HUES6 (cell line): ENCODE measurements around the gene ZNRF3.

Experiments used
- H3K27ac ChIP-seq: 2 replicates; pipeline ENCODE4 v1.7.0; 2013; ENCODE audit warnings: low read depth, mild to moderate bottlenecking, low read length, inconsistent platforms
- H3K27me3 ChIP-seq: 2 replicates; pipeline ENCODE4 v1.6.1; 2013; ENCODE audit warnings: low read length; ENCODE audit not compliant: control insufficient read depth, insufficient read depth
- H3K36me3 ChIP-seq: 2 replicates; pipeline ENCODE4 v1.6.1; 2013; ENCODE audit warnings: low read length; ENCODE audit not compliant: control insufficient read depth, insufficient read depth
- H3K4me1 ChIP-seq: 2 replicates; pipeline ENCODE4 v1.6.1; 2013; ENCODE audit warnings: low read length; ENCODE audit not compliant: control insufficient read depth, insufficient read depth
- H3K4me3 ChIP-seq: 2 replicates; pipeline ENCODE4 v1.5.1; 2013; ENCODE audit warnings: low read depth, low read length
- H3K9ac ChIP-seq: one replicate; pipeline ENCODE4 v1.6.1; 2013; ENCODE audit warnings: mild to moderate bottlenecking, low read length
- H3K9me3 ChIP-seq: 2 replicates; pipeline ENCODE4 v1.6.1; 2013; ENCODE audit warnings: low read depth, low read length; ENCODE audit not compliant: control insufficient read depth, insufficient read depth

ZNRF3 gene

DNA sequence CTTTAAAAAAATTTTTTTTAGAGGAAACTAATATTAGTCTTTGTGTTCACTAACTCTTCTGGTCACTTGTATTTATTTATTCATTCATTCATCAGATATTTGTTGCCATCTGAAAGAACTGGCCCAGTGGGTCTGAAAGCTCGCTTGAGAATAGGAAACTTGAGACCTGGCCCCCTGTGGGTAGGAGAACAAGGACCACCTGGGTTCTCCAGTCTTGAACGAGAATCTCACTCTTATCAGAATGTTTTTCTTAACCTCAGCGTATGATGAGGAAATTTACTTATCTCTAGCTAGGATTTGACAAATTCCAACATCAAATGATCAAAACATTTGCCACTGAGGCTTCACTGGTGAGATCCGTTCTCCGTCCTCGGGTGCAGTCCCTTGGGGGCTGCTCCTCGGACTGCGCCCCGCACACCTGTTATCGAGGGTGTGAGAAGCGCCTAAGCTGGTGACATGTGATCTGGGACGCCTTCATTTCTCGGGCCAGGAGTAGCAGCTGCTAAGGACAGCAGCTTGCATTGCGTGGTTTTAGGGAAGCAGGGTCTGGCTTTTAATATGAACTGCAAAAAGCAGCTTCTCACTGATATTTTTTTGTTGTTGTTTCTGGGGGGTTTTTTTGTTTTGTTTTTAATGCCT is 171.9 kb downstream of the ZNRF3 start:
- peaks cover 10% of the 10 kb centered on the region for H3K36me3 ChIP-seq
- no peaks in the 10 kb centered on the region for H3K27me3 ChIP-seq
- 0 out of 2 replicates have a peak overlapping the region, but pooled peaks have one; percentile 6 for H3K27ac ChIP-seq
- H3K9ac ChIP-seq: no peak overlapping the region
- peaks cover 26% of the 10 kb centered on the region for H3K4me1 ChIP-seq
- no peaks in the 10 kb centered on the region for H3K9me3 ChIP-seq
- no peak overlapping the region for H3K4me3 ChIP-seq

DNA sequence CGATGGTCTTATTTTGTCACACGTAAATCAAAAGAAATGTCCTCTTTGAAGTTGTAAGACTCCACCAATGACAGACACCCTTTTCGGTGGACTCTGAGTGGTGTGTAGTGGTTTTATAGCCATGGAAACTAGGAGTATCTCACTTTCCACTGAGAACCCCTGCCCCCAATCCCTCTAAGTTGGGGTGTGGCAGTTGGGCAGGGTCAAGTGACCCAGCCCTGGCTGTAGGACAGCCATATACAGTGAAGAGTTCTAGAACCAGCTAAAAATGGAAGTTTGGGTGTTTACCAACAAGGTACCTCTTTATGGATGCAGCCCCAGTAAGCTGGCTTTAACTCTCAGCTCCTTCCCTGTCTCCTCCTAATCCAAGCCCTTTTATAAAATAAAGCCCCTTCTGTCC is 173.1 kb downstream of the ZNRF3 start:
- H3K27ac ChIP-seq: no peak overlapping the region
- peaks cover 26% of the 10 kb centered on the region for H3K4me1 ChIP-seq
- no peaks in the 10 kb centered on the region for H3K27me3 ChIP-seq
- H3K4me3 ChIP-seq: no peak overlapping the region
- no peaks in the 10 kb centered on the region for H3K9me3 ChIP-seq
- H3K9ac ChIP-seq: no peak overlapping the region
- H3K36me3 ChIP-seq: no peaks in the 10 kb centered on the region

DNA sequence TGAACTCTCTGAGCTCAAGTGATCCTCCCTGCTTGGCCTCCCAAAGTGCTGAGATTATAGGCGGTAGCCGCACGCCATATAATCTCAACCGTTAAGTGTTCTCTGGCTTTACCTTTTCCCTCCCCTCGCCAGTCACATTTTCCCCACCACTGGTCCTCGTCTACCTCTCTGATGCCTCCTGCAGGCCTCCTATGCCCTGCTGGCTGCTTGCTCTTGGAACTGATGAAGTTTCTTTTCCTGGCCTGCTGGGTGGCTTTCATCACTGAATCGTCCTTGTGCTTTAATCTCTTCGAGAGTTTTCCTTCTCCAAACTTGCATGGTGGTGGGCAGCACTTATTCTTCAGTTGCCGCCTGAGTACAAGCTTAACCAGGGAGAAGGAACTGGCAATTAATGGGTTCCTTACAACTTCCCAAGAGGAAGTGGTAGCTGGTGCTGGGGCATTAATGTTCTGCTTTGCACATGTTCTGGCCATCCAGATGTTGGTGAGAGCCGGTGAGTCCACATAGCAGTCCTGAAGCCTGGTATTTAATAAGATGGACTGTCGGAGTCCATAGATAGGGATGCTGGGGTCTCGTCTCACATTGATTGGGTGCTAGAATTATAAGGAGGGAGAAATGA is 177.0 kb downstream of the ZNRF3 start:
- no peak overlapping the region for H3K4me3 ChIP-seq
- no peak overlapping the region for H3K9ac ChIP-seq

DNA sequence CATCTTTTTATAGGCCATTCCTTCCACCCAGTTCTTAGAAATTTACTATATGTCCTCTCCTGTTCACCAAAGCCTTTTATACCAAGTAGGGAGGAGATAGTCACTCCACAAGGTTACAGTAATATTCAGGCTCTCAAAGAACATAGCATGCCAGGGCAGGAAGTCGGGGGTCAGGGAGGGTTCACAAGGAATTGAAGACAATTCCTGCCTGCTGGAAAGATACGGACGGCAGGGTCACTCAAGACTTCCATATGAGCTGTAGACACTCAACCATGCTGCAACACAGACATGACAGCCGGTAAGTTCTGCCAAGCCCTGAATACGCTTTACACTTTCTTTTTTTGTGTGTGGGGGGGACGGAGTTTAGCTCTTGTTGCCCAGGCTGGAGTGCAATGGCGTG is 177.6 kb downstream of the ZNRF3 start:
- Histone ChIP-seq H3K9ac (no peak overlapping the region), H3K9me3 (no peaks in the 10 kb centered on the region), H3K4me3 (no peak overlapping the region), H3K27me3 (no peaks in the 10 kb centered on the region), H3K4me1 (peaks cover 12% of the 10 kb centered on the region), H3K36me3 (no peaks in the 10 kb centered on the region), H3K27ac (no peak overlapping the region)

More for the DNA sequence above, 177.0 kb downstream of the ZNRF3 start:
- Histone ChIP-seq H3K4me1 (peaks cover 17% of the 10 kb centered on the region), H3K27me3 (no peaks in the 10 kb centered on the region), H3K9me3 (no peaks in the 10 kb centered on the region), H3K36me3 (no peaks in the 10 kb centered on the region), H3K27ac (no peak overlapping the region)

DNA sequence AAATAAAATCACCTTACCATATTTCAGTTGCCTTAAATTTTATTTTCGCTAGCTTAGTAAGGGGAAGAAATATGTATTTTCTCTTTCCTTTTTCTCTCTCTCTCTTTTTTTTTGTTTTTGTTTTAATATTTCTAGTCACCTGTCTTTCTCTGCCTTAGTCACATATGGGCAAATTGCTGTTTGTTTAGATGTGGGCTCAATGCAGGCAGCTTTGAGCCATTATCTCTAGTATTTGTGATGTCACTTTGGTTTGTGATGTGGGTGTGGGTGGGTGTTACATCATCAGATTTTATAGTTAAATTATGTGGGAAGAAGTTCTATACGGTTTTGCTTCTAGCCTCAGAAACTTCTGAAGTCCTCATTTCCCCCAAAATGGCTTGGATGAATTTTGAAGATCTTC is 178.4 kb downstream of the ZNRF3 start, which contains the start of gene C22orf31:
Gene C22orf31, minus strand, starts transcription at position 59 of the 400 bp plus-strand sequence. Its CDS starts 39 bp downstream, at position 20.
- Histone ChIP-seq H3K4me3 (no peak within 1 kb of the TSS), H3K36me3 (no peaks in the 10 kb centered on the region), H3K27ac (no peak within 1 kb of the TSS), H3K9me3 (no peaks in the 10 kb centered on the region), H3K9ac (no peak within 1 kb of the TSS), H3K4me1 (peaks cover 9% of the 10 kb centered on the region), H3K27me3 (no peaks in the 10 kb centered on the region)

DNA sequence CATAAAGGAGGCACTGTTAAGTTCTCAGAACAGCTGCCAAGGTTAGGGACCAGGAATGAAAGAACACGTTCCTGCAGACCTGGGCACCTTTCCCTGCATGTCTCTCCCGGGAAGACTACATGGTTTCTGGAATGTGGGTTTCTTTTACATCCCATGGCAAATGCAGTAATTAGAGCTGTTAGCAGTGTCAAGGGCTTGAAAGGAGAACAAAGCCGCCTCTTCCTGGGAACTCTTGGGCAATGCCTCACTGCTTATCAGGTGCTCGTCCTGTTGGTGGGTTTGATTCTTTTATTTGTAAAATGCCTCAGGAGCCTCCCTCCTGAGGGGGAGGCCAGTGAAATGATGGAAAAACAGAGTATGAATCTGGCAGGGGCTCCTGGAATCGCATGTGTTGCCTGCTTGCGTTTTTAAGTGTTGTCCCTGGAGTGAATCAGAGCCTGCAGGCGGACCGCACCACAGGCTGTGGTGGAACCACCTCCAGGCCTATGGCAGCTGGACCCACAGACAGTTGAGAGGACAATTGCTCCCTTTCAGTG is 179.0 kb downstream of the ZNRF3 start:
- H3K4me1 ChIP-seq: peaks cover 9% of the 10 kb centered on the region
- H3K27ac ChIP-seq: no peak overlapping the region
- H3K9ac ChIP-seq: no peak overlapping the region
- no peaks in the 10 kb centered on the region for H3K27me3 ChIP-seq
- H3K4me3 ChIP-seq: no peak overlapping the region
- no peaks in the 10 kb centered on the region for H3K9me3 ChIP-seq
- no peaks in the 10 kb centered on the region for H3K36me3 ChIP-seq

DNA sequence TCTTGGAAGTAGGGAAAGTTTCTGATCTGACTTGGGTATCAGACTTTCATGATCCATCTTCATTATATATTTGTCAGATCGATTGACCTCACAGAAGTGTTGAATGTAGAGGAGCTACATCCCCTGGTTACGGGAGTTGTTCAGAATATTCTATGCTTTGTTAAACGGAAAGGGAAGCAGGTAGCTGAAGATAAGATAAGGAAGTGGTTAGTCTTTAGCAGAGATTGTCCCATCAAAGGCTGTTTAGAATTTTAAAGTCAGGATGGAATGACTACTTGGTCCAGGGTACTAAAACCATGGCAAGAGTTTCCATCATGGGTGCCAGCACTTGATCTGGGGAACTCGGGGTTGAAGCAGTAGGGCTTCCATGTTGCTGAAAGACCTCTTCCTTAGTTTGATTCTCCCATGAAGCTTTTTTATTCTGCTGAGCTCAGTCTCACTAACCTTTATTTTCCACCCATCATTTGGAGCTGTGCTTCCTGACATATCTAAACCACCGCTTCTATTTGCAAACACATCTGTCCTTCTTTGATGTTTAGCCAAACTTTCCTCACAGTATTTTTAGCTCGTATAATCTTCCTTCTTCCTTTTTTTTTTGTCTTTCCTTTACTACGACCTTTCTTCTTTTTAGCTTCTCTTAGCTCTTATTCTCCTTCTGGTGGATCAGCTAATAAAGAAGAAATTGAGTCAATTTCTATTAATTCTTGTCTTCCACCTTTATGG is 182.3 kb downstream of the ZNRF3 start:
- H3K9ac ChIP-seq: no peak overlapping the region

DNA sequence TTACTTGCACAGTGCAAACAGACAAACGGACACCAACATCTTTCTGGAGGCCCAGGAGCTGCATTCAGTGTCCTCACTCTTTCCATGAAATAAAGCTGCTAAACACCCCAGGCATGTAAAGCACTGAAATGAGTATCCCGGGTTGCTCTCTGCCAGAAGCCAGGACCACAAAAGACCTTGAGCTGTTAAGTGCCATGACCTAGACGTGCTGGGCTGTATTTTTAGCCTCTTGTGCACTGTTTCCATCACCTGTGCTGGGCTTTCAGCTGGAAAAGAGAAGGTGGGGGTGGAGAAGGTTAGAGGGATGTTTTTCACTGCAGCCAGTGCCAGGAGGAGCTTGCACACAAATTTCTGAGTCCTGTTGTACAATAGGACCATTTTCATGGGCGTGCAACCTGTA is 186.1 kb downstream of the ZNRF3 start:
- Histone ChIP-seq H3K4me1 (peaks cover 12% of the 10 kb centered on the region), H3K36me3 (no peaks in the 10 kb centered on the region), H3K9ac (no peak overlapping the region), H3K27ac (no peak overlapping the region), H3K9me3 (no peaks in the 10 kb centered on the region), H3K4me3 (no peak overlapping the region), H3K27me3 (peaks cover 38% of the 10 kb centered on the region)

More for the DNA sequence above, 182.3 kb downstream of the ZNRF3 start:
- no peaks in the 10 kb centered on the region for H3K9me3 ChIP-seq
- H3K27me3 ChIP-seq: peaks cover 7% of the 10 kb centered on the region
- H3K4me1 ChIP-seq: peaks cover 9% of the 10 kb centered on the region
- H3K27ac ChIP-seq: no peak overlapping the region
- H3K36me3 ChIP-seq: no peaks in the 10 kb centered on the region
- no peak overlapping the region for H3K4me3 ChIP-seq

DNA sequence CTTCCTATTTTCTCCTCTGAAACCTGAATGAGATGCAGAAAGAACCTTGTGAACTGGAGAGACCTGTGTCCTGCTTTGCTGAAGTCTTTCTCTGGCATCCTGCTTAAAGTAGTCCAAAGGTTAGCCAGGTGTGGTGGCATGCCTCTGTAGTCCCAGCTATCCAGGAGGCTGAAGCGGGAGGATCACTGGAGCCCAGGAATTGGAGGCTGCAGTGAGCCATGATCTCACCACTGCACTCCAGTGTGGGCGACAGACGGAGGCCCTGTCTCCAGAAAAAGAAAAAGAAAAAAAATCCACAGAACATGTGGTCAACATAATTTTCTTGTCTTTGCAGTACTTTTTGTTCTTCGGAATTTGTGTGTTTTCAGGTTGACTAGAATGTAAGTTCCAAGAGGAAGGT is 187.1 kb downstream of the ZNRF3 start:
- H3K4me1 ChIP-seq: peaks cover 12% of the 10 kb centered on the region
- no peak overlapping the region for H3K27ac ChIP-seq
- H3K9ac ChIP-seq: no peak overlapping the region
- no peaks in the 10 kb centered on the region for H3K36me3 ChIP-seq
- peaks cover 48% of the 10 kb centered on the region for H3K27me3 ChIP-seq
- H3K9me3 ChIP-seq: no peaks in the 10 kb centered on the region
- no peak overlapping the region for H3K4me3 ChIP-seq

DNA sequence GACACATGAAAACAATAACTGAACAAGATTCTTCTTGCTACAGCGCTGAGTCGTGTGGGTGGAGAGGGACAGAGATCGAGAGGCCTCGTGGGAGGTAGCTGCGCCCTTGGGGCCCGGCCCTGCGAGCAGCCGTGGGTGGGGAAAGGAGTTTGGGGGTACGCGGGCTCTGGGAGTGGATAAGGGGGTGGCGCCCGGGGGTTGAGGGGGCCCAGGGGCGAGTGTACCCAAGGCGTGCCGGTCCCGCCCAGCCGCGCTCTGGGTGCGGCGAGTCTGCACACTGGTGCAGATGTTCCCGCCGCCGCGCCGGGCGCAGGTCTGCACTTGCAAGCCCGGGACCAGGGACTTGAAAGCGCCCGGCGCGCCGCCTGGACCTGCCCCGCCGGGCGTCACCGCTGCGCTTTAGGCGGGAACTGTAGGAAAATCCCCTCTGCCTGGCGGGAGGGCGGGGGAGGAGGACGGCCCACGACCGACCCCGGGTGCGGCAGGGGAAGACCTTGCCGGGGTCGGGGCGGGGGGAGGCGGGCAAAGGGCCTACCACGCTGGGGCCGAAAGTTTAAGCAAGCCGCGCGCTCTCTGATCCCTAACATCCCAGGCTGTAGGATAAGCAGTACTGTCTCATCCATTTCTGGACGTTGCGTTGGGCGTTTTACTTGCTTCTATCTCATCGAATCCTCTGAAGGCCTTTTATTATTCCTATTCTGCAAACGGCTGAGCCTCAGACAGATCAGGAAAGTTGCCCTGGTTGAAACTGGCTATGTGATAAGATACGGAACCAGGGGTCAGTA is 188.1 kb downstream of the ZNRF3 start:
- H3K27me3 ChIP-seq: peaks cover 48% of the 10 kb centered on the region
- H3K27ac ChIP-seq: no peak overlapping the region
- H3K4me3 ChIP-seq: peak overlapping the region; percentile 54
- no peaks in the 10 kb centered on the region for H3K9me3 ChIP-seq
- H3K9ac ChIP-seq: peak overlapping the region; percentile 48
- peaks cover 12% of the 10 kb centered on the region for H3K4me1 ChIP-seq
- no peaks in the 10 kb centered on the region for H3K36me3 ChIP-seq
